IMR-90 (cell line): ENCODE results near the gene PNMA8C. TPM values are rescaled to one million over a fixed set of nuclear protein-coding genes. Genes with fewer than 3 reads are reported as not detected.
"Not testable (repeated sequence)": the region's sequence is repeated elsewhere in the genome, so short reads cannot be mapped to it uniquely, and the experiment has no call there.

ENCODE experiments used
- ATAC-seq: fragments of 200-7000 bp; cut with Tn5 transposase; 2 replicates; pipeline ENCODE4 v1.9.1; 2020; ENCODE audit warnings: low read depth, mild to moderate bottlenecking, moderate library complexity
- BruUV-seq: library from RNA; stranded (reverse); fragments of 400-500 nt; replicated peaks from 2 replicates; lab custom pipeline; 2021; lab: Mats Ljungman, UMichigan
- CTCF ChIA-PET: fragments of 300-600 bp; formaldehyde crosslinking; extraction: SDS; loops from one replicate; lab custom pipeline; 2021; ENCODE audit warnings: antibody characterized with exemption; lab: Yijun Ruan, JAX
- POLR2A ChIA-PET: fragments of 300-600 bp; sonication (Branson Sonifier 250); formaldehyde crosslinking; loops from one replicate; lab custom pipeline; 2022; ENCODE audit warnings: antibody characterized with exemption; ENCODE audit not compliant: unreplicated experiment; lab: Charles Lee
- DNase-seq: peaks from one replicate; pipeline ENCODE4 v3.0.0; 2013
- H2AFZ ChIP-seq: replicated peaks from 2 replicates; pipeline ENCODE3; 2013; ENCODE audit warnings: low read length, mild to moderate bottlenecking; ENCODE audit not compliant: poor library complexity
- H2AK5ac ChIP-seq: 2 replicates; pipeline ENCODE4 v1.6.1; 2013; ENCODE audit warnings: low read depth, low read length, inconsistent platforms
- H2AK9ac ChIP-seq: replicated peaks from 2 replicates; pipeline ENCODE3; 2013; ENCODE audit warnings: mild to moderate bottlenecking, low read depth, low read length, moderate library complexity; ENCODE audit not compliant: poor library complexity
- H2BK120ac ChIP-seq: 2 replicates; pipeline ENCODE4 v1.6.1; 2013; ENCODE audit warnings: low read depth, low read length, inconsistent platforms
- H2BK15ac ChIP-seq: 3 replicates; pipeline ENCODE4 v1.6.1; 2013; ENCODE audit warnings: low read depth, low read length, inconsistent platforms
- H2BK20ac ChIP-seq: 2 replicates; pipeline ENCODE4 v1.6.1; 2013; ENCODE audit warnings: low read depth, mild to moderate bottlenecking, inconsistent platforms, low read length, moderate library complexity
- H2BK5ac ChIP-seq: 2 replicates; pipeline ENCODE4 v1.6.1; 2013; ENCODE audit warnings: mild to moderate bottlenecking, low read depth, low read length, inconsistent platforms; ENCODE audit not compliant: poor library complexity, severe bottlenecking
- H3K14ac ChIP-seq: replicated peaks from 2 replicates; pipeline ENCODE4 v1.6.1; 2013; ENCODE audit warnings: low read depth, low read length, inconsistent platforms
- H3K18ac ChIP-seq: 2 replicates; pipeline ENCODE4 v1.6.1; 2013; ENCODE audit warnings: low read depth, low read length, control low read depth
- H3K23ac ChIP-seq: 2 replicates; pipeline ENCODE4 v1.6.1; 2013; ENCODE audit warnings: low read depth, low read length, inconsistent platforms
- H3K27ac ChIP-seq: 2 replicates; pipeline ENCODE4 v1.5.1; 2013; ENCODE audit warnings: mild to moderate bottlenecking, control low read depth, low read length; ENCODE audit not compliant: insufficient read depth
- H3K27me3 ChIP-seq: 2 replicates; pipeline ENCODE4 v1.6.1; 2013; ENCODE audit warnings: low read length; ENCODE audit not compliant: control insufficient read depth, insufficient read depth
- H3K36me3 ChIP-seq: 2 replicates; pipeline ENCODE4 v1.6.1; 2013; ENCODE audit warnings: low read length, mixed read lengths; ENCODE audit not compliant: control insufficient read depth, insufficient read depth
- H3K4ac ChIP-seq: 2 replicates; pipeline ENCODE4 v1.6.1; 2013; ENCODE audit warnings: low read depth, low read length, inconsistent platforms
- H3K4me1 ChIP-seq: 2 replicates; pipeline ENCODE4 v1.6.1; 2013; ENCODE audit warnings: low read length, mixed read lengths; ENCODE audit not compliant: control insufficient read depth, insufficient read depth
- H3K4me2 ChIP-seq: 2 replicates; pipeline ENCODE4 v1.6.1; 2013; ENCODE audit warnings: low read depth, mild to moderate bottlenecking, control low read depth, low read length, moderate library complexity
- H3K4me3 ChIP-seq: 2 replicates; pipeline ENCODE4 v1.5.1; 2013; ENCODE audit warnings: low read depth, mild to moderate bottlenecking, control low read depth, low read length, moderate library complexity; ENCODE audit not compliant: insufficient read depth
- H3K56ac ChIP-seq: 2 replicates; pipeline ENCODE4 v1.6.1; 2013; ENCODE audit warnings: low read length, inconsistent platforms; ENCODE audit not compliant: insufficient read depth; ENCODE audit errors: extremely low read depth
- H3K79me1 ChIP-seq, 2 experiments: 2 replicates each; pipeline ENCODE4 v1.6.1; 2013; ENCODE audit warnings: low read length in 2 of 2, inconsistent platforms in 1 of 2, low read depth in 1 of 2
- H3K9ac ChIP-seq: 2 replicates; pipeline ENCODE4 v1.6.1; 2013; ENCODE audit warnings: low read depth, low read length, control low read depth
- H3K9me1 ChIP-seq: 2 replicates; pipeline ENCODE4 v1.6.1; 2013; ENCODE audit warnings: low read length, inconsistent platforms; ENCODE audit not compliant: insufficient read depth
- H3K9me3 ChIP-seq: 2 replicates; pipeline ENCODE4 v1.6.1; 2013; ENCODE audit warnings: low read length; ENCODE audit not compliant: control insufficient read depth, insufficient read depth
- H4K20me1 ChIP-seq: 2 replicates; pipeline ENCODE4 v1.6.1; 2013; ENCODE audit warnings: low read length, inconsistent platforms; ENCODE audit not compliant: insufficient read depth
- H4K5ac ChIP-seq: 2 replicates; pipeline ENCODE4 v1.6.1; 2013; ENCODE audit warnings: mild to moderate bottlenecking, low read depth, low read length, control low read depth
- H4K8ac ChIP-seq, 2 experiments: 2 replicates each; pipeline ENCODE4 v1.6.1; 2013; ENCODE audit warnings: low read depth in 2 of 2, low read length in 2 of 2, control low read depth in 1 of 2, inconsistent platforms in 1 of 2
- H4K91ac ChIP-seq: 2 replicates; pipeline ENCODE4 v1.6.1; 2013; ENCODE audit warnings: low read depth, low read length, inconsistent platforms; ENCODE audit not compliant: insufficient read depth
- WGBS, 2 experiments: methylation state at CpG; one replicate each; pipeline versions ENCODE4 v1.1.5 to v1.1.7; 2013; ENCODE audit warnings: missing lambda C conversion rate in 2 of 2; ENCODE audit not compliant: insufficient read length in 1 of 2; ENCODE audit errors: extremely low coverage in 2 of 2; 5-methylcytosine and 5-hydroxymethylcytosine counted together
- dilution Hi-C: fragments of 300-500 bp; cut with HindIII; formaldehyde crosslinking; loops from one replicate; pipeline ENCODE4 v1.14.3; 2018; ENCODE audit warnings: low sequenced_read_pairs; ENCODE audit not compliant: unreplicated experiment
- in situ Hi-C: fragments of 300-500 bp; cut with MboI; formaldehyde crosslinking; loops from 3 replicates; pipeline ENCODE4 v1.14.3; 2019; ENCODE audit warnings: low sequenced_read_pairs, inconsistent platforms, mixed read lengths
- intact Hi-C: fragments of 100-400 bp; cut with micrococcal nuclease; formaldehyde crosslinking; loops from 2 replicates; pipeline ENCODE4 v1.10.0; 2022
- polyA plus RNA-seq, 3 experiments: library from polyadenylated mRNA; depleted of rRNA; stranded (reverse); fragments of >200 nt; gene quantifications; 2 replicates each; pipeline ENCODE4 v1.2.3, GENCODE V29; 2012; ENCODE audit warnings: low replicate concordance in 1 of 3
- total RNA-seq: library from RNA; depleted of rRNA; stranded (reverse); fragments of >200 nt; gene quantifications from 2 replicates; pipeline ENCODE4 v1.2.3, GENCODE V29; 2012

The PNMA8C gene
- total and polyA plus RNA-seq, 2 of the 4 experiments (the other 2 are of a cell fraction) = 0.09 to 0.18 TPM

DNA sequence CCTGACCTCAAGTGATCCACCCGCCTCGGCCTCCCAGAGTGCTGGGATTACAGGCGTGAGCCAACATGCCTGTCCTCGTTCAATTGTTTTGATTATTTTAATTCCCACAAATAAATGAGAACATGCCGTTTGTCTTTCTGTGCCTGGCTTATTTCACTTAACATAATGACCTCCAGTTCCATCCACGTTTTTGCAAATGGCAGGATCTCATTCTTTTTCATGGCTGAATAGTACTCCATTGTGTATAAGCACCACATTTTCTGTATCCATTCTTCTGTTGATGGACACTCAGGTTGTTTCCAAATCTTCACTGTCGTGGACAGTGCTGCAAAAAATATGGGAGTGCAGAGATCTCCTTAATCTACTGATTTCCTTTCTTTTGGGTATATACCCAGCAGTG is 4.7 kb upstream of the PNMA8C start:
- H3K9ac ChIP-seq, H2BK15ac ChIP-seq, H3K14ac ChIP-seq, H3K36me3 ChIP-seq, POLR2A ChIA-PET, H4K20me1 ChIP-seq, H3K23ac ChIP-seq, H2AK9ac ChIP-seq, H2AFZ ChIP-seq, H3K56ac ChIP-seq, H4K5ac ChIP-seq, H3K9me3 ChIP-seq, H3K4me1 ChIP-seq, CTCF ChIA-PET, H3K4me3 ChIP-seq, DNase-seq, H2AK5ac ChIP-seq, ATAC-seq, H4K91ac ChIP-seq, H3K18ac ChIP-seq, H4K8ac ChIP-seq, BruUV-seq, H2BK20ac ChIP-seq, H3K4me2 ChIP-seq, H3K79me1 ChIP-seq, intact Hi-C loops, H3K4ac ChIP-seq, H2BK5ac ChIP-seq, H3K27ac ChIP-seq, H3K27me3 ChIP-seq, H2BK120ac ChIP-seq, H3K9me1 ChIP-seq, dilution Hi-C loops, in situ Hi-C loops: not testable (repeated sequence)
- WGBS, 2 experiments = 63% methylated on average over 3 of the region's 7 CpGs; no CpG with 5 or more reads in 1 of the 2 experiments
